Peyer's patch (tissue), 4 donors: Measurements from ENCODE around the gene REST.

ENCODE experiments used
- CTCF ChIP-seq, 6 experiments: fragments of 450-650 bp in 4 of 6; fragments of 200-600 bp in 2 of 6; sonication (generic) in 1 of 6; IDR thresholded peaks; one replicate each; pipeline ENCODE4 v1.5.1; 2017 to 2019; ENCODE audit warnings: antibody characterized with exemption in 6 of 6, mild to moderate bottlenecking in 3 of 6, moderate library complexity in 1 of 6
- POLR2A ChIP-seq, 2 donors: fragments of 450-650 bp; IDR thresholded peaks; one replicate each; pipeline ENCODE4 v1.5.1; 2017; ENCODE audit warnings: antibody characterized with exemption in 2 of 2, mild to moderate bottlenecking in 2 of 2, moderate library complexity in 2 of 2

GRCh38 chr4:56981795-56982201 is 74.1 kb downstream of the REST start:
- TF ChIP-seq CTCF (IDR thresholded peaks at IDR 0.05) (no peak), POLR2A (IDR thresholded peaks at IDR 0.05) (no peak)
